BE2C (cell line): ENCODE data around the gene TMEM145.
A peak's percentile ranks its signal among the peaks of the same experiment; 100 is the strongest.

ENCODE experiments used
- DNase-seq: peaks from one replicate; pipeline ENCODE4 v3.0.0-alpha.2; 2020
- H3K27me3 ChIP-seq: fragments of 250-450 bp; sonication (Bioruptor Pico); 2 replicates; pipeline ENCODE4 v1.5.1; 2020; ENCODE audit warnings: mild to moderate bottlenecking
- H3K36me3 ChIP-seq: fragments of 250-450 bp; sonication (Bioruptor Pico); 2 replicates; pipeline ENCODE4 v1.5.1; 2020; ENCODE audit warnings: mild to moderate bottlenecking
- H3K4me1 ChIP-seq: fragments of 250-450 bp; sonication (Bioruptor Pico); 2 replicates; pipeline ENCODE4 v1.5.1; 2020
- H3K4me3 ChIP-seq: 2 replicates; pipeline ENCODE4 v1.5.1; 2011; ENCODE audit warnings: low read depth, low read length
- H3K9me3 ChIP-seq: fragments of 250-450 bp; sonication (Bioruptor Pico); 2 replicates; pipeline ENCODE4 v1.5.1; 2020
- TF ChIP-seq, protein P1 (sequence below): IDR thresholded peaks from 2 replicates; pipeline ENCODE4 v1.5.1; 2012; ENCODE audit warnings: mild to moderate bottlenecking, low read depth, low read length

TMEM145 gene

DNA sequence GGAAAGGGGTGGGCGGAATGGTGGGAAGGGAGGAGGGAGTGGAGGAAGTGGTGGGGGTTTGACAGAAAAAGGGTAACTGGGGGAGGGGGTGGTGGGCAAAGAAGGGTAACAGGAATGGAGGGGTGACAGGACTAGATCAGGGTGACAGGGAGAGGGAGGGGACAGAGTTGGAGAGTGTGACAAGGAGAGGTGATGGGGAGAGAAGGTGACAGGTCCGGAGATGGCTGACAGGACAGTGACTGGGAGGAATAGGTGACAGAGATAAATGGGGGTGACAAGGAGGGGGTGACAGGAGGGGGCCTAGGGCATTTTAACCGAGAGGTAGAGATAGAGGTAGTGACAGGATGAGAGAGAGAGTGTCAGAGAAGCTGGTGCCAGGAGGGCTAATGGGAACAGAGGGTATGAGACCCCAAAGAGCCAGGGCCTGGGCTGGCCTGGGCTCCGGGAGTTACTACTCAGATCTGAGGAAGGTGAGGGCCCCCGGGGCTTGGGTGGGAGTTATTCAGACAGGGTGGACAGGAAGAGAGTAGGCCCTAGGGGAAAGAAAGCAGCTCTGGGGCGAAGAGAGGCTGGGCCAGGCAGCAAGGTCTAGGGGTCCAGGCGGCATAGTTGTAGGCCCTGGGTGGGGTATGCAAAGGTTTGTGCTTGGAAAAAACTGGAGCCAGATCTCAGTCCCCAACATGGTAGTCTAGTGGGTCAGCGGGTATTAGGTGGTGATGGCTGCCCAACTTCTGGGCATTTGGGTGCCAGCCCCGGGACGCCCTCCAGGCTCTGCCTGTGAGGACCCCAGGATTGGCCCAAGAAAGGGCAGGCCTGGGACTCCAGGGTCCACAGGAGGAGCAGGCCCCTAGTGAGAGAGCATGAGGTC is 43.4 kb upstream of the TMEM145 start:
- DNase-seq = no peak
- Histone ChIP-seq H3K9me3 (no peaks in the 10 kb centered on the region), H3K27me3 (no peaks in the 10 kb centered on the region), H3K4me3 (peak overlapping the region; percentile 86), H3K4me1 (no peaks in the 10 kb centered on the region), H3K36me3 (peaks cover 32% of the 10 kb centered on the region)
- TF ChIP-seq, protein P1, sequence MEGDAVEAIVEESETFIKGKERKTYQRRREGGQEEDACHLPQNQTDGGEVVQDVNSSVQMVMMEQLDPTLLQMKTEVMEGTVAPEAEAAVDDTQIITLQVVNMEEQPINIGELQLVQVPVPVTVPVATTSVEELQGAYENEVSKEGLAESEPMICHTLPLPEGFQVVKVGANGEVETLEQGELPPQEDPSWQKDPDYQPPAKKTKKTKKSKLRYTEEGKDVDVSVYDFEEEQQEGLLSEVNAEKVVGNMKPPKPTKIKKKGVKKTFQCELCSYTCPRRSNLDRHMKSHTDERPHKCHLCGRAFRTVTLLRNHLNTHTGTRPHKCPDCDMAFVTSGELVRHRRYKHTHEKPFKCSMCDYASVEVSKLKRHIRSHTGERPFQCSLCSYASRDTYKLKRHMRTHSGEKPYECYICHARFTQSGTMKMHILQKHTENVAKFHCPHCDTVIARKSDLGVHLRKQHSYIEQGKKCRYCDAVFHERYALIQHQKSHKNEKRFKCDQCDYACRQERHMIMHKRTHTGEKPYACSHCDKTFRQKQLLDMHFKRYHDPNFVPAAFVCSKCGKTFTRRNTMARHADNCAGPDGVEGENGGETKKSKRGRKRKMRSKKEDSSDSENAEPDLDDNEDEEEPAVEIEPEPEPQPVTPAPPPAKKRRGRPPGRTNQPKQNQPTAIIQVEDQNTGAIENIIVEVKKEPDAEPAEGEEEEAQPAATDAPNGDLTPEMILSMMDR = no peak

DNA sequence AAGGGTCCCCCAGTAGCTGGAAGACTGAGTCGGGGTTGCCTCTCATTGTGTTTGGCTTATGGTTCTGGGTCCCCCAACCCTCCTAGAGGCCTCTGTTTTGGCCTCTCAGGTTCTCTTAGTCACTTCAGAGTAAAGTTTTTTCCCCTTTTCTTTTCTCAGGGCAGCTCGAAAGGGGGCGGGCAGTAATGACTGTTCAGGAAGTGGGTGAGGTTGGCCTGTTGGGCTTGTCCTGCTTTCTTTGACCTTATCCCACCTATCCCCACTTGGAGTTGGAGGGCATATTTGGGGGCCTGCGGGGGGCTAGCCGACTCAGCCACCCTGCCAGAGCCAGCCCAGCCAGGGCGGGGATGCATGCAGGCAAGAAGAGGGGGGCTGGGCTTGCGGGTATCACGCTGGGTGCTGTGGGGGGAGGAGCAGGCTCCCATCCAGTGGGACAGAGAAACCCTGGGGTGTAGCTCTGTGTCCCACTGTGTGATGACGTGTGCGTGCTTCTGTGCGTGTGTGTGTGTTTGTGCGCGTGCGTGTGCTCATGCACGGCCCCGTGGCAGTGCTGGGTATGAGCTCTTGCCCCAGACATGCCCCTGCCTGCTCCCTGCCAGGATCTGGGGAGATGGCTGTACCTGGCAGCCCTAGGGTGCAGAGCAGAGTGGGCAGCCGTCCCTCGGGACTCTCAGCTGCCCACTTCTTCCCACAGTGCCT is 42.6 kb upstream of the TMEM145 start:
- no peak for DNase-seq
- Histone ChIP-seq H3K27me3 (no peaks in the 10 kb centered on the region), H3K4me1 (no peaks in the 10 kb centered on the region), H3K9me3 (no peaks in the 10 kb centered on the region), H3K36me3 (peaks cover 36% of the 10 kb centered on the region), H3K4me3 (peak overlapping the region; percentile 86)
- TF ChIP-seq, protein P1 = no peak

GRCh38 chr19:42271045-42271419 is 42.1 kb upstream of the TMEM145 start:
- H3K9me3 ChIP-seq = no peaks in the 10 kb centered on the region
- no peaks in the 10 kb centered on the region for H3K4me1 ChIP-seq
- H3K4me3 ChIP-seq = no peak overlapping the region
- H3K36me3 ChIP-seq = peaks cover 36% of the 10 kb centered on the region
- TF ChIP-seq, protein P1 = no peak
- DNase-seq = no peak
- H3K27me3 ChIP-seq = no peaks in the 10 kb centered on the region

DNA sequence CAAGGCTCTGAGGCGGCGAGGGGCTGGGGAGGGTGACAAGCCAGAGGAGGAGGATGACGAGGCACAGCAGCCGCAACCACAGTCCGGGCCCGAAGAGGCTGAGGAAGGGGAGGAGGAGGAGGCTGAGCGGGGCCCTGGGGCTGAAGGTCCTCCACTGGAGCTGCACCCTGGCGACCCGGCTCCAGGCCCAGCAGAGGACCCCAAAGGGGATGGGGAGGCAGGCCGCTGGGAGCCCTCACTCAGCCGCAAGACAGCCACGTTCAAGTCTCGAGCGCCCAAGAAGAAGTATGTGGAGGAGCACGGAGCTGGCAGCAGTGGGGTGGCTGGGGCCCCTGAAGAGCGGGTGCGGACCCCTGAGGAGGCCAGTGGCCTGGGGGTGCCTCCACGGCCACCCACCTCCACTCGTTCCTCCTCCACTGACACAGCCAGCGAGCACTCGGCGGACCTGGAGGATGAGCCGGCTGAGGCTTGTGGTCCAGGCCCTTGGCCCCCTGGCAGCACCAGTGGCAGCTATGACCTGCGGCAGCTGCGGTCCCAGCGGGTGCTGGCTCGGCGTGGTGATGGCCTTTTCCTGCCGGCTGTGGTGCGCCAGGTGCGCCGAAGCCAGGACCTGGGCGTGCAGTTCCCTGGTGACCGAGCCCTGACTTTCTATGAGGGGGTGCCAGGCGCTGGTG is 41.1 kb upstream of the TMEM145 start:
- Histone ChIP-seq H3K4me1 (no peaks in the 10 kb centered on the region), H3K4me3 (no peak overlapping the region), H3K9me3 (no peaks in the 10 kb centered on the region), H3K27me3 (no peaks in the 10 kb centered on the region), H3K36me3 (peaks cover 43% of the 10 kb centered on the region)
- no peak for DNase-seq
- TF ChIP-seq, protein P1 = no peak

DNA sequence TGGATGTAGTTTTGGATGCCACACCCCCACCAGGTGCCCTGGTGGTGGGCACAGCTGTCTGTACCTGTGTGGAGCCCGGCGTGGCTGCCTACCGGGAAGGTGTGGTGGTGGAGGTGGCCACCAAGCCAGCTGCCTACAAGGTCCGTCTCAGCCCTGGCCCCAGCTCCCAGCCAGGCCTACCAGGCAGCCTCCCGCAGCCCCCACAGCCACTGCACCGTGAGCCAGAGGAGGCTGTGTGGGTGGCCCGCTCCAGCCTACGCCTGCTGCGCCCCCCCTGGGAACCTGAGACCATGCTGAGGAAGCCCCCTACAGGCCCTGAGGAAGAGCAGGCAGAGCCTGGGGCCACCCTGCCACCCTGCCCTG is 40.6 kb upstream of the TMEM145 start:
- no peak for DNase-seq
- Histone ChIP-seq H3K27me3 (no peaks in the 10 kb centered on the region), H3K4me3 (no peak overlapping the region), H3K9me3 (no peaks in the 10 kb centered on the region), H3K36me3 (peaks cover 43% of the 10 kb centered on the region), H3K4me1 (peaks cover under 1% of the 10 kb centered on the region)
- TF ChIP-seq, protein P1 = no peak
